Esophagus muscularis mucosa (tissue), 4 donors: Measurements from ENCODE around the gene RPL7A. TPM values are rescaled to one million over a fixed set of nuclear protein-coding genes. Genes with fewer than 3 reads are reported as not detected.
A peak's percentile ranks its signal among the peaks of the same experiment; 100 is the strongest.
"Not testable (repeated sequence)": the region's sequence is repeated elsewhere in the genome, so short reads cannot be mapped to it uniquely, and the experiment has no call there.

Source experiments
- DNase-seq: peaks from one replicate; pipeline ENCODE4 v3.0.0-alpha.2; 2017; ENCODE audit errors: extremely low spot score
- H3K27ac ChIP-seq, 4 donors: fragments of 200-600 bp; sonication (generic); replicated peaks in 1 of 4; 1 replicate in 3 of 4; 2 replicates in 1 of 4; pipeline ENCODE4 v1.5.1; 2016 to 2019; ENCODE audit warnings: mild to moderate bottlenecking in 1 of 4
- H3K27me3 ChIP-seq, 4 donors: fragments of 200-600 bp; sonication (generic); one replicate each; pipeline versions ENCODE4 v1.5.1 to v1.6.0; 2016 to 2019
- H3K36me3 ChIP-seq, 4 donors: fragments of 200-600 bp; sonication (generic); one replicate each; pipeline ENCODE4 v1.5.1; 2016 to 2019
- H3K4me1 ChIP-seq, 4 donors: fragments of 200-600 bp; sonication (generic); one replicate each; pipeline ENCODE4 v1.5.1; 2016 to 2019
- H3K4me3 ChIP-seq, 4 donors: fragments of 200-600 bp; sonication (generic); 1 replicate in 2 of 4; 2 replicates in 2 of 4; pipeline ENCODE4 v1.5.1; 2016 to 2019; ENCODE audit warnings: mild to moderate bottlenecking in 4 of 4, moderate library complexity in 1 of 4
- H3K9me3 ChIP-seq, 4 donors: fragments of 200-600 bp; sonication (generic); 1 replicate in 3 of 4; 2 replicates in 1 of 4; pipeline ENCODE4 v1.5.1; 2016 to 2019
- EP300 ChIP-seq: sonication (generic); formaldehyde crosslinking; IDR thresholded peaks from one replicate; pipeline ENCODE4 v1.6.1; 2017; ENCODE audit warnings: antibody characterized with exemption
- POLR2A ChIP-seq: fragments of 450-650 bp; IDR thresholded peaks from one replicate; pipeline ENCODE4 v1.6.1; 2017; ENCODE audit warnings: antibody characterized with exemption, moderate library complexity, mild to moderate bottlenecking, low read depth
- POLR2AphosphoS5 ChIP-seq, 2 donors: sonication (generic); formaldehyde crosslinking; IDR thresholded peaks; one replicate each; pipeline ENCODE4 v1.6.1; 2017; ENCODE audit warnings: antibody characterized with exemption in 2 of 2
- WGBS: methylation state at CpG from one replicate; pipeline ENCODE4 v1.1.5; 2018; 5-methylcytosine and 5-hydroxymethylcytosine counted together
- intact Hi-C: fragments of 100-400 bp; cut with DNase I; formaldehyde crosslinking; loops from one replicate; pipeline ENCODE4 v1.15.1; 2023
- total RNA-seq, 4 donors: library from RNA; depleted of rRNA; stranded (reverse); fragments of >200 nt; gene quantifications; one replicate each; pipeline versions ENCODE4 v1.1.0 to v1.2.1, GENCODE V29; 2016
- TF ChIP-seq, protein P1 (sequence below), 3 experiments: fragments of 200-600 bp in 2 of 3; fragments of 450-650 bp in 1 of 3; sonication (generic) in 2 of 3; IDR thresholded peaks; one replicate each; pipeline ENCODE4 v1.5.1; 2017 to 2019; ENCODE audit warnings: antibody characterized with exemption in 3 of 3, mild to moderate bottlenecking in 2 of 3, moderate library complexity in 1 of 3

RPL7A gene
- total RNA-seq, 4 donors from 2014 or later, result 1,466 to 2,142 (median 1,771) TPM

DNA sequence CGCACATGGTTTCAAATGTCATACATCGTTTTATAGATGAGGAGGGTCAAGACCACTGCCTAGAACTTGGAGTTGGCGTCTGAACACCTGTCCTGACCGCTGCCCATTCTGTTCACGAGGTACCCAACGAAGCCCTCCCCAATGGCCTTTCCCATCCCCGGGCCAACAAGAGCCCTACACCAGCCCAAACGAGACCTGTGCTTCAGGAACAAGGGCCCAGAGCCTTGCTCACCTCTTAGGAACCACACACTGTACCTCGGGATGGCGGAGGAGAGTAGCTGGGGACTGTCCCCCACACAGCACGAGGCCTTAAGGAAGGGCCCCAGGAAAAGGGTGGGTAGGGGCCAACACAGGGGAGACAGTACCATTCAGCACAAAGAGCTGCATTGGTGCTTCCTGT, 15.0 kb upstream of the RPL7A start:
- no peak for TF ChIP-seq EP300
- no peak for TF ChIP-seq POLR2AphosphoS5 (IDR thresholded peaks at IDR 0.05)
- TF ChIP-seq POLR2A, result no peak
- TF ChIP-seq, protein P1, sequence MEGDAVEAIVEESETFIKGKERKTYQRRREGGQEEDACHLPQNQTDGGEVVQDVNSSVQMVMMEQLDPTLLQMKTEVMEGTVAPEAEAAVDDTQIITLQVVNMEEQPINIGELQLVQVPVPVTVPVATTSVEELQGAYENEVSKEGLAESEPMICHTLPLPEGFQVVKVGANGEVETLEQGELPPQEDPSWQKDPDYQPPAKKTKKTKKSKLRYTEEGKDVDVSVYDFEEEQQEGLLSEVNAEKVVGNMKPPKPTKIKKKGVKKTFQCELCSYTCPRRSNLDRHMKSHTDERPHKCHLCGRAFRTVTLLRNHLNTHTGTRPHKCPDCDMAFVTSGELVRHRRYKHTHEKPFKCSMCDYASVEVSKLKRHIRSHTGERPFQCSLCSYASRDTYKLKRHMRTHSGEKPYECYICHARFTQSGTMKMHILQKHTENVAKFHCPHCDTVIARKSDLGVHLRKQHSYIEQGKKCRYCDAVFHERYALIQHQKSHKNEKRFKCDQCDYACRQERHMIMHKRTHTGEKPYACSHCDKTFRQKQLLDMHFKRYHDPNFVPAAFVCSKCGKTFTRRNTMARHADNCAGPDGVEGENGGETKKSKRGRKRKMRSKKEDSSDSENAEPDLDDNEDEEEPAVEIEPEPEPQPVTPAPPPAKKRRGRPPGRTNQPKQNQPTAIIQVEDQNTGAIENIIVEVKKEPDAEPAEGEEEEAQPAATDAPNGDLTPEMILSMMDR (IDR thresholded peaks at IDR 0.05), result no peak
- DNase-seq, result no peak
- Histone ChIP-seq H3K27ac (no peak overlapping the region), H3K36me3 (peaks cover 36 to 49% (median 44%) of the 10 kb centered on the region in 4 donors), H3K9me3 (no peaks in the 10 kb centered on the region), H3K4me1 (peaks cover 19 to 37% (median 30%) of the 10 kb centered on the region in 4 donors), H3K27me3 (no peaks in the 10 kb centered on the region), H3K4me3 (no peak overlapping the region)
- 91% methylated on average over 11 of the region's 11 CpGs for WGBS
- intact Hi-C loops, result loop anchor here (5.0 to 10.0 kb wide), 2 partner anchors 146 to 228 kb away; no protein-coding TSS in a partner anchor

DNA sequence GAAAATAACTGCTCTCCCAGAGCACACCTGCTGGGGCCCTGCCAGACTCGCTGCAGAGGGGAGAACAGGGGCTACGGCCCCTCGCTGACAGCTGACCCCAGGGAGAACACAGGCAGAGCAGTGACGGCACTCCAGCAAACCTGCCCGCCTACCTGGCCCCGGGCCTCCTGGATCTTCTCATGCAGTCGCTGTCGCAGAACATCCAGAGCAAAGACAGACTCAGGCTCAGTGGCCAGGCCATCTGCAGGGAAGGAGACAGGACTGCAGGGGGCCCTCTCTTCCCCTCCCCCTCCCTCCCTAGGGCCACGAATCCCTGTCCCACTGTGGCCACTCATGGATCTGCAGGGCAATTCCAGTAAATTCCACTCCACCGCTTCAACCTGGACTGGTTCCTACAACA, 14.5 kb upstream of the RPL7A start:
- TF ChIP-seq, protein P1 (IDR thresholded peaks at IDR 0.05), result no peak
- TF ChIP-seq EP300, result no peak
- no peak for TF ChIP-seq POLR2A
- TF ChIP-seq POLR2AphosphoS5 (IDR thresholded peaks at IDR 0.05), result no peak
- Histone ChIP-seq H3K27me3 (no peaks in the 10 kb centered on the region), H3K4me3 (no peak overlapping the region), H3K36me3 (peaks cover 36 to 52% (median 44%) of the 10 kb centered on the region in 4 donors), H3K4me1 (peaks cover 19 to 37% (median 30%) of the 10 kb centered on the region in 4 donors), H3K9me3 (no peaks in the 10 kb centered on the region), H3K27ac (no peak overlapping the region)
- intact Hi-C loops, result loop anchor here (5.0 to 10.0 kb wide), 2 partner anchors 146 to 229 kb away; no protein-coding TSS in a partner anchor
- WGBS, result 60% methylated on average over 1 of the region's 10 CpGs
- no peak for DNase-seq

DNA sequence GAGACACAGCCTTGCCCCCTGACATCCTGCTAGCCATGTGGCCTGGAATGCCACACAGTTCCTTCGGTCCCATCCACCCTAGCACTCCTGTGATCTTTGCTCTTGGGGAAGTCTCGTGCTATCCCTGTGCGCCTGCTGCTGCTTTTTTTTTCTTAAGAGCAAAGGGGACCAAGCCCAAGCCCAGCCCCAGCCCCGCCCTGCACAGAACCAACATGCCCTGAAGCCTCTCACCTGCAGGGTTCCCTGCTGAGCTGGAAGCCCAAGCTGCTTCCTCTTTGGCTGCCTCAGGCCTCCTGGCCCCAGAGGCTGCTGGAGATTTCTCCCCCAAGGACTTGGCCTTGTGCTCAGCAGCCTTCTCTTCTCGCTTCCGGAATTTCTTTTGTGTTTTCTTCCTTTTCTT, 13.9 kb upstream of the RPL7A start:
- Histone ChIP-seq H3K4me3 (no peak overlapping the region), H3K9me3 (no peaks in the 10 kb centered on the region), H3K4me1 (peaks cover 19 to 37% (median 30%) of the 10 kb centered on the region in 4 donors), H3K36me3 (peaks cover 37 to 58% (median 46%) of the 10 kb centered on the region in 4 donors), H3K27ac (no peak overlapping the region), H3K27me3 (no peaks in the 10 kb centered on the region)
- TF ChIP-seq POLR2AphosphoS5 (IDR thresholded peaks at IDR 0.05), result no peak
- no peak for TF ChIP-seq POLR2A
- TF ChIP-seq, protein P1 (IDR thresholded peaks at IDR 0.05), result no peak
- no peak for TF ChIP-seq EP300
- intact Hi-C loops, result loop anchor here (5.0 to 10.0 kb wide), 2 partner anchors 147 to 229 kb away; no protein-coding TSS in a partner anchor
- WGBS, result 94% methylated on average over 6 of the region's 6 CpGs
- no peak for DNase-seq

DNA sequence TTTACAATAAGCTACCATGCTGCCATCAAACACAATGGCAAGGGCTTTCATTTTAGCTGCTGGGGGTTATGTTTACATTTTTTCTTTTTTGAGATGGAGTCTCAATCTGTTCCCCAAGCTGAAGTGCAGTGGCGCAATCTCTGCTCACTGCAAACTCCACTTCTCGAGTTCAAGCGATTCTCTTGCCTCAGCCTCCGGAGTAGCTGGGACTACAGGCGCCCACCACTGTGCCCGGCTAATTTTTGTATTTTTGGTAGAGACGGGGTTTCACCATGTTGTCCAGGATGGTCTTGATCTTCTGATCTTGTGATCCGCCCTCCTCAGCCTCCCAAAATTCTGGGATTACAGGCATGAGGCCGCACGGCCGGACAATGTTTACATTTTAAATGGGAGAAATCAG, 13.1 kb upstream of the RPL7A start:
- Histone ChIP-seq H3K4me1 (peaks cover 19 to 41% (median 34%) of the 10 kb centered on the region in 4 donors), H3K4me3 (peak overlapping the region; percentile 82 to 90 (median 86)), H3K36me3 (peaks cover 41 to 65% (median 50%) of the 10 kb centered on the region in 4 donors)
- intact Hi-C loops, result loop anchor here (5.0 to 10.0 kb wide), 2 partner anchors 148 to 230 kb away; no protein-coding TSS in a partner anchor
- H3K27ac ChIP-seq, DNase-seq, H3K9me3 ChIP-seq, H3K27me3 ChIP-seq: not testable (repeated sequence)
- 74% methylated on average over 11 of the region's 11 CpGs for WGBS

DNA sequence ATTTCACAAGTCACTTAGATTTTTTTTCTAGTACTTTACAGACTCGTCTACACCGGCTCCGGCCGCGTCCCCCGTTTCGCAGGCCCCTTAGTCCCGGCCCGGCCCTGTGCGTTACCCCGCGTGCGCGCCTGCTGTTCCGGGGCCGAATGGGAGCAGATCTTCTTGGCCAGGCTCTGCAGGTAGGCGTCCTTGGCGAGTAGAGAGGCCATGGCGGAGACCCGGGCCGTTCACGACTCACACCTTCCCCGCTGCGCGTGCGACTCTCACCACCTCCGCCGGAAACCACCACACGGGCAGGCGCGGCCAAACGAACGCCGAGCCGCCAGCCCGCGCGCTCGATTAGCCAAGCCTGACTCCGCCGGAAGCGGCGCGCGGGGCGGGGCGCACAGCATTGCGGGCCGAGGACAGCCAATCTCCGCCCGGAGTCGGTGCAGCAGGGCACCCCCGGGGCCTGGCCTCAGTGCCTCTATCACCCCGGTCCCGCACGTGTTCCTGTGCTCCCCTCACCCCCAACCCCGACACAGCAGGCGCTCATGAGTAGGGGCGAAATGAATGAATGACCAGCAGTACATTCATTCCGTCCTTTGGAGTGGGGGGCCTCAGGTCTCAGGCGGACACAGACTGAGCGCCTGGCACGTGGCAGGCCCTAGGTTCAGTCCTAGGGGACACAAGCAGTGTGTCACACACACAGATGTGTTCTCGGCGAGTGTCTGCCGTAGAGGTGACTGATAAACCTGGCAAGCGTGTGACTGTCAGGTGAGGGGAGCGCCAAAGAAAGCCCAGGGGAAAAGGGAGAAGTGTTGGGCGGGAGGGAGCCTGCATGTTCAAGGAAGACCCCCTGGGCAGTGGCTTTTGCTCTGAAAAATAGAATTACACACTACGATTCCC, 11.8 kb upstream of the RPL7A start, which contains the start of gene SURF6:
SURF6 (minus strand) TSS at position 265 of the 888 bp plus-strand sequence; CDS start at position 209, 56 bp downstream.
- Histone ChIP-seq H3K27ac (peak within 1 kb of the TSS; percentile 70 to 82 (median 74)), H3K27me3 (no peaks in the 10 kb centered on the region), H3K4me3 (peak within 1 kb of the TSS; percentile 82 to 90 (median 86)), H3K36me3 (peaks cover 42 to 65% (median 53%) of the 10 kb centered on the region in 4 donors), H3K9me3 (no peaks in the 10 kb centered on the region), H3K4me1 (peaks cover 19 to 41% (median 34%) of the 10 kb centered on the region in 4 donors)
- intact Hi-C loops, result loop anchor here (10.0 kb wide), 1 partner anchor 231 kb away; no protein-coding TSS in a partner anchor
- WGBS, result 10% methylated on average over 22 of the region's 70 CpGs
- TF ChIP-seq POLR2A, result no peak
- TF ChIP-seq, protein P1 (IDR thresholded peaks at IDR 0.05), result peak in 2 of 3 experiments; percentile 11 to 36
- no peak for TF ChIP-seq EP300
- peak; percentile 82 to 98 for TF ChIP-seq POLR2AphosphoS5 (IDR thresholded peaks at IDR 0.05)
- DNase-seq, result peak; percentile 97
